ENCODE measurements around the gene CNKSR2. TPM values are rescaled to one million over a fixed set of nuclear protein-coding genes. Genes with fewer than 3 reads are reported as not detected.

CNKSR2 gene
- total and polyA plus RNA-seq, 2 experiments from 2014 or later, result 13.9 to 40.9 TPM

GRCh38 chrX:21606002-21606401 is 231.8 kb downstream of the CNKSR2 start (continued):
- TF ChIP-seq ZNF462 (CRISPR knock-in tag; IDR thresholded peaks at IDR 0.05) (no peak), POLR2AphosphoS5 (IDR thresholded peaks at IDR 0.05; ENCODE audit: low read depth) (no peak), JUNB (IDR thresholded peaks at IDR 0.05; ENCODE audit: unreplicated experiment) (no peak), NANOG (IDR thresholded peaks at IDR 0.05; ENCODE audit: borderline replicate concordance) (no peak), STAT1 (IDR thresholded peaks at IDR 0.05; ENCODE audit: unreplicated experiment) (no peak)

- no peak overlapping the region for H3K27ac Mint-ChIP-seq
- TF ChIP-seq ZNF114 (CRISPR knock-in tag; IDR thresholded peaks at IDR 0.05), result no peak
- no peak for TF ChIP-seq CREB1 (CRISPR knock-in tag; IDR thresholded peaks at IDR 0.05; ENCODE audit: low read depth)
- no peak for TF ChIP-seq CTCF (conservative IDR thresholded peaks at IDR 0.05; ENCODE audit: low read depth in 2 of 2)
- no peak for TF ChIP-seq JUNB (IDR thresholded peaks at IDR 0.05; ENCODE audit: unreplicated experiment)
- no peak for TF ChIP-seq ZNF462 (CRISPR knock-in tag; IDR thresholded peaks at IDR 0.05)
- H3K9me3 Mint-ChIP-seq, result no peaks in the 10 kb centered on the region
- H3K36me3 Mint-ChIP-seq (ENCODE audit: low read depth), result no peaks in the 10 kb centered on the region; the same call in 2 of the 3 replicates
- DNase-seq (ENCODE audit: low spot score) (no peak), ATAC-seq (no peak)
- H3K27ac ChIP-seq (ENCODE audit: low read depth), result no peak overlapping the region
- H3K4me1 ChIP-seq (ENCODE audit: insufficient read depth), result no peaks in the 10 kb centered on the region
- no peak overlapping the region for H2AFZ ChIP-seq
- no peaks in the 10 kb centered on the region for H3K4me1 Mint-ChIP-seq
- no peaks in the 10 kb centered on the region for H4K20me1 ChIP-seq (replicated peaks; ENCODE audit: insufficient read depth)
- no peaks in the 10 kb centered on the region for H3K27me3 Mint-ChIP-seq (ENCODE audit: insufficient read depth, low read depth, poor library complexity)
- no peaks in the 10 kb centered on the region for H3K79me2 ChIP-seq (replicated peaks; ENCODE audit: insufficient read depth)
- no peak overlapping the region for H3K4me3 Mint-ChIP-seq
- H3K9me2 ChIP-seq (ENCODE audit: insufficient read depth), result no peaks in the 10 kb centered on the region
- H3K36me3 ChIP-seq (ENCODE audit: insufficient read depth), result no peaks in the 10 kb centered on the region
- no peaks in the 10 kb centered on the region for H3F3A ChIP-seq (replicated peaks; ENCODE audit: low read depth)
- no peaks in the 10 kb centered on the region for H3K27me3 ChIP-seq (ENCODE audit: insufficient read depth)
- no peak overlapping the region for H3K4me3 ChIP-seq
- no peak overlapping the region for H3K4me2 ChIP-seq
Observed at GRCh38 chrX:21610168-21610567, 235.9 kb downstream of the CNKSR2 start.
